Esophagus squamous epithelium (tissue), 4 donors: ENCODE measurements around the gene PARD3B.

ENCODE experiments used
- POLR2A ChIP-seq, 4 donors: fragments of 450-650 bp; IDR thresholded peaks; one replicate each; pipeline ENCODE4 v1.6.1; 2017; ENCODE audit warnings: antibody characterized with exemption in 4 of 4, mild to moderate bottlenecking in 4 of 4, moderate library complexity in 3 of 4
- TF ChIP-seq, protein P1 (sequence below), 6 experiments: fragments of 450-650 bp in 4 of 6; fragments of 200-600 bp in 2 of 6; sonication (generic) in 2 of 6; IDR thresholded peaks; one replicate each; pipeline ENCODE4 v1.5.1; 2016 to 2019; ENCODE audit warnings: antibody characterized with exemption in 6 of 6, mild to moderate bottlenecking in 4 of 6, moderate library complexity in 4 of 6

- no peak for TF ChIP-seq POLR2A (IDR thresholded peaks at IDR 0.05)
- TF ChIP-seq, protein P1, sequence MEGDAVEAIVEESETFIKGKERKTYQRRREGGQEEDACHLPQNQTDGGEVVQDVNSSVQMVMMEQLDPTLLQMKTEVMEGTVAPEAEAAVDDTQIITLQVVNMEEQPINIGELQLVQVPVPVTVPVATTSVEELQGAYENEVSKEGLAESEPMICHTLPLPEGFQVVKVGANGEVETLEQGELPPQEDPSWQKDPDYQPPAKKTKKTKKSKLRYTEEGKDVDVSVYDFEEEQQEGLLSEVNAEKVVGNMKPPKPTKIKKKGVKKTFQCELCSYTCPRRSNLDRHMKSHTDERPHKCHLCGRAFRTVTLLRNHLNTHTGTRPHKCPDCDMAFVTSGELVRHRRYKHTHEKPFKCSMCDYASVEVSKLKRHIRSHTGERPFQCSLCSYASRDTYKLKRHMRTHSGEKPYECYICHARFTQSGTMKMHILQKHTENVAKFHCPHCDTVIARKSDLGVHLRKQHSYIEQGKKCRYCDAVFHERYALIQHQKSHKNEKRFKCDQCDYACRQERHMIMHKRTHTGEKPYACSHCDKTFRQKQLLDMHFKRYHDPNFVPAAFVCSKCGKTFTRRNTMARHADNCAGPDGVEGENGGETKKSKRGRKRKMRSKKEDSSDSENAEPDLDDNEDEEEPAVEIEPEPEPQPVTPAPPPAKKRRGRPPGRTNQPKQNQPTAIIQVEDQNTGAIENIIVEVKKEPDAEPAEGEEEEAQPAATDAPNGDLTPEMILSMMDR (IDR thresholded peaks at IDR 0.05) = no peak
Measured at GRCh38 chr2:205270689-205271088, 725.4 kb downstream of the PARD3B start.
